HepG2 (cell line): ENCODE measurements around the gene MCRIP2. TPM values are rescaled to one million over a fixed set of nuclear protein-coding genes. Genes with fewer than 3 reads are reported as not detected.

Experiments used
- BRD4 ChIP-seq: sonication (generic); formaldehyde crosslinking; IDR thresholded peaks from 2 replicates; pipeline ENCODE4 v1.4.0; 2020; ENCODE audit warnings: missing genetic modification reagents
- CENPBD1 ChIP-seq: sonication (generic); formaldehyde crosslinking; IDR thresholded peaks from 2 replicates; pipeline ENCODE4 v1.8.0; 2022; ENCODE audit warnings: missing genetic modification reagents, low read depth, mild to moderate bottlenecking, borderline replicate concordance
- ELF1 ChIP-seq: sonication (generic); formaldehyde crosslinking; IDR thresholded peaks from 2 replicates; pipeline ENCODE4 v1.4.0; 2020; ENCODE audit warnings: missing genetic modification reagents
- ELK4 ChIP-seq: sonication (generic); formaldehyde crosslinking; IDR thresholded peaks from 2 replicates; pipeline ENCODE4 v1.9.0; 2021; ENCODE audit warnings: missing genetic modification reagents, borderline replicate concordance
- ETV6 ChIP-seq: sonication (generic); formaldehyde crosslinking; conservative IDR thresholded peaks from 2 replicates; pipeline ENCODE4 v1.4.0; 2020; ENCODE audit warnings: missing genetic modification reagents
- FLYWCH1 ChIP-seq: sonication (generic); formaldehyde crosslinking; IDR thresholded peaks from 2 replicates; pipeline ENCODE4 v1.8.1; 2023; ENCODE audit warnings: mild to moderate bottlenecking, missing genetic modification reagents
- LCORL ChIP-seq, 2 experiments: fragments of 450-650 bp in 1 of 2; sonication (generic) in 1 of 2; formaldehyde crosslinking in 1 of 2; IDR thresholded peaks; 2 replicates each; pipeline versions ENCODE4 v1.5.0 to v1.6.1; 2017 to 2020; ENCODE audit warnings: antibody characterized with exemption in 1 of 2, missing genetic modification reagents in 1 of 2
- MED8 ChIP-seq: sonication (generic); formaldehyde crosslinking; IDR thresholded peaks from 2 replicates; pipeline ENCODE4 v1.8.1; 2023; ENCODE audit warnings: mild to moderate bottlenecking, missing genetic modification reagents; ENCODE audit not compliant: insufficient replicate concordance
- MZF1 ChIP-seq: sonication (generic); formaldehyde crosslinking; IDR thresholded peaks from 2 replicates; pipeline ENCODE4 v1.8.1; 2023; ENCODE audit warnings: mild to moderate bottlenecking, missing genetic modification reagents, borderline replicate concordance
- TCF12 ChIP-seq, 2 experiments: fragments of 450-650 bp in 1 of 2; sonication (generic) in 1 of 2; formaldehyde crosslinking in 1 of 2; IDR thresholded peaks; 2 replicates each; pipeline versions ENCODE4 v1.6.1 to v1.8.0; 2017 to 2022; ENCODE audit warnings: antibody characterized with exemption in 1 of 2, mild to moderate bottlenecking in 1 of 2, missing genetic modification reagents in 1 of 2, moderate library complexity in 1 of 2
- ZBTB39 ChIP-seq: sonication (generic); formaldehyde crosslinking; IDR thresholded peaks from 2 replicates; pipeline ENCODE4 v1.5.0; 2020; ENCODE audit warnings: missing genetic modification reagents
- ZFP36 ChIP-seq: fragments of 150-350 bp; IDR thresholded peaks from 2 replicates; pipeline ENCODE4 v1.6.1; 2018; ENCODE audit warnings: borderline replicate concordance, low read length, low read depth; ENCODE audit not compliant: partially characterized antibody
- ZNF282 ChIP-seq: fragments of 450-650 bp; IDR thresholded peaks from 2 replicates; pipeline ENCODE4 v1.6.1; 2018; ENCODE audit not compliant: partially characterized antibody
- ZNF329 ChIP-seq: sonication (generic); formaldehyde crosslinking; IDR thresholded peaks from 2 replicates; pipeline ENCODE4 v1.9.0; 2021; ENCODE audit warnings: low read depth, mild to moderate bottlenecking, missing genetic modification reagents
- ZNF354B ChIP-seq: sonication (generic); formaldehyde crosslinking; IDR thresholded peaks from 2 replicates; pipeline ENCODE4 v1.8.0; 2022; ENCODE audit warnings: mild to moderate bottlenecking, missing genetic modification reagents
- ZNF512 ChIP-seq: sonication (generic); formaldehyde crosslinking; IDR thresholded peaks from 2 replicates; pipeline ENCODE4 v1.4.0; 2020; ENCODE audit warnings: mild to moderate bottlenecking, missing genetic modification reagents
- ZNF547 ChIP-seq: sonication (generic); formaldehyde crosslinking; IDR thresholded peaks from 2 replicates; pipeline ENCODE4 v1.5.1; 2020; ENCODE audit warnings: mild to moderate bottlenecking, missing genetic modification reagents
- ZNF549 ChIP-seq: sonication (generic); formaldehyde crosslinking; IDR thresholded peaks from 2 replicates; pipeline ENCODE4 v1.5.0; 2020; ENCODE audit warnings: missing genetic modification reagents
- ZNF577 ChIP-seq: sonication (generic); formaldehyde crosslinking; IDR thresholded peaks from 2 replicates; pipeline ENCODE4 v1.4.0; 2020; ENCODE audit warnings: mild to moderate bottlenecking, low read depth, missing genetic modification reagents, borderline replicate concordance
- ZNF652 ChIP-seq: IDR thresholded peaks from 2 replicates; pipeline ENCODE4 v1.6.1; 2016; ENCODE audit warnings: low read depth, borderline replicate concordance
- ZNF747 ChIP-seq: sonication (generic); formaldehyde crosslinking; IDR thresholded peaks from 2 replicates; pipeline ENCODE4 v1.8.1; 2023; ENCODE audit warnings: missing genetic modification reagents, mild to moderate bottlenecking, borderline replicate concordance
- ZNF792 ChIP-seq: IDR thresholded peaks from 2 replicates; pipeline ENCODE4 v1.6.1; 2016
- ZSCAN25 ChIP-seq: sonication (generic); formaldehyde crosslinking; IDR thresholded peaks from 2 replicates; pipeline ENCODE4 v1.8.0; 2022; ENCODE audit warnings: mild to moderate bottlenecking, missing genetic modification reagents
- polyA plus RNA-seq, 8 experiments: library from polyadenylated mRNA; depleted of rRNA in 3 of 8; stranded (reverse) in 7 of 8; unstranded in 1 of 8; fragments of >200 nt; fragmentation: Illumina TruSeq in 4 of 8; extraction: Trizol in 4 of 8; gene quantifications; 2 replicates each; pipeline versions ENCODE4 v1.2.1 to v1.2.3, GENCODE V29; 2011 to 2016; ENCODE audit warnings: low read depth in 4 of 8, missing spikeins in 1 of 8, mixed read lengths in 1 of 8; ENCODE audit not compliant: insufficient read depth in 1 of 8
- total RNA-seq, 5 experiments: library from RNA; depleted of rRNA; stranded (reverse); fragments of >200 nt; fragmentation: Illumina TruSeq; extraction: Trizol; gene quantifications; 2 replicates each; pipeline ENCODE4 v1.2.3, GENCODE V29; 2016; ENCODE audit warnings: low read depth in 1 of 5

Gene MCRIP2
- total and polyA plus RNA-seq, 2 of the 13 experiments (the other 11 are each of a cell fraction or from before 2014, with no cell fraction given), result 39.6 to 76.7 TPM

- TF ChIP-seq ZNF354B (CRISPR knock-in tag) (0 out of 2 replicates have a peak, but pooled peaks have one; percentile 35), ZNF329 (CRISPR knock-in tag) (peak; percentile 87), ZFP36 (no peak), ZNF652 (CRISPR knock-in tag) (no peak), BRD4 (CRISPR knock-in tag) (0 out of 2 replicates have a peak, but pooled peaks have one; percentile 23), LCORL (IDR thresholded peaks at IDR 0.05) (no peak), LCORL (CRISPR knock-in tag; IDR thresholded peaks at IDR 0.05) (peak; percentile 68), ZNF512 (no peak), ETV6 (CRISPR knock-in tag) (0 out of 2 replicates have a peak, but pooled peaks have one; percentile 44), ZSCAN25 (peak; percentile 36; the same call in 1 of the 2 replicates), ZBTB39 (no peak), ZNF747 (CRISPR knock-in tag) (no peak; the same call in 1 of the 2 replicates), ZNF547 (no peak; the same call in 1 of the 2 replicates), ZNF549 (CRISPR knock-in tag) (no peak), FLYWCH1 (CRISPR knock-in tag) (no peak), MZF1 (no peak), ELF1 (CRISPR knock-in tag) (peak; percentile 78), MED8 (peak; percentile 76), ZNF577 (no peak), ZNF282 (no peak), TCF12 (IDR thresholded peaks at IDR 0.05) (no peak), TCF12 (CRISPR knock-in tag; IDR thresholded peaks at IDR 0.05) (0 out of 2 replicates have a peak, but pooled peaks have one; percentile 40), CENPBD1 (CRISPR knock-in tag) (no peak), ELK4 (no peak), ZNF792 (CRISPR knock-in tag) (0 out of 2 replicates have a peak, but pooled peaks have one; percentile 7)
These were observed 791 bp downstream of the MCRIP2 start (continued) for GRCh38 chr16:642189-643049.
